Tibial nerve (tissue), 4 donors: ENCODE measurements around the gene EPHA3. TPM values are rescaled to one million over a fixed set of nuclear protein-coding genes. Genes with fewer than 3 reads are reported as not detected.

Experiments
- DNase-seq, 2 donors: peaks; one replicate each; pipeline ENCODE4 v3.0.0-alpha.2; 2019; ENCODE audit warnings: low spot score in 2 of 2
- H3K27ac ChIP-seq, 4 donors: fragments of 200-600 bp; sonication (generic) in 3 of 4; one replicate each; pipeline ENCODE4 v1.5.1; 2017 to 2019; ENCODE audit warnings: mild to moderate bottlenecking in 1 of 4
- H3K27me3 ChIP-seq, 2 donors: fragments of 200-600 bp; sonication (generic) in 1 of 2; one replicate each; pipeline versions ENCODE4 v1.5.1 to v1.6.0; 2017 to 2019
- H3K36me3 ChIP-seq, 3 donors: fragments of 200-600 bp; sonication (generic); one replicate each; pipeline ENCODE4 v1.5.1; 2018 to 2019
- H3K4me1 ChIP-seq, 4 donors: fragments of 200-600 bp; sonication (generic) in 3 of 4; one replicate each; pipeline ENCODE4 v1.5.1; 2017 to 2019
- H3K4me3 ChIP-seq, 4 donors: fragments of 200-600 bp; sonication (generic) in 3 of 4; one replicate each; pipeline ENCODE4 v1.5.1; 2017 to 2019; ENCODE audit warnings: mild to moderate bottlenecking in 1 of 4, moderate library complexity in 1 of 4
- H3K9me3 ChIP-seq, 4 donors: fragments of 200-600 bp; sonication (generic) in 3 of 4; one replicate each; pipeline ENCODE4 v1.5.1; 2017 to 2019
- CTCF ChIP-seq, 5 experiments: fragments of 200-600 bp in 3 of 5; fragments of 450-650 bp in 2 of 5; sonication (generic) in 3 of 5; IDR thresholded peaks; one replicate each; pipeline ENCODE4 v1.5.1; 2016 to 2019; ENCODE audit warnings: antibody characterized with exemption in 5 of 5, mild to moderate bottlenecking in 3 of 5, moderate library complexity in 2 of 5
- EP300 ChIP-seq, 2 donors: sonication (generic); formaldehyde crosslinking; IDR thresholded peaks; one replicate each; pipeline ENCODE4 v1.6.1; 2017; ENCODE audit warnings: antibody characterized with exemption in 2 of 2, mild to moderate bottlenecking in 1 of 2
- POLR2A ChIP-seq, 2 donors: fragments of 450-650 bp; IDR thresholded peaks; one replicate each; pipeline ENCODE4 v1.6.1; 2017; ENCODE audit warnings: antibody characterized with exemption in 2 of 2, mild to moderate bottlenecking in 2 of 2, moderate library complexity in 2 of 2
- WGBS, 2 donors: methylation state at CpG; one replicate each; pipeline ENCODE4 v1.1.5; 2018; 5-methylcytosine and 5-hydroxymethylcytosine counted together
- total RNA-seq, 4 donors: library from RNA; depleted of rRNA; stranded (reverse); fragments of >200 nt; gene quantifications; one replicate each; pipeline ENCODE4 v1.1.0, GENCODE V29; 2016

EPHA3 gene
- total RNA-seq, 4 donors from 2014 or later, result 6.1 to 20.1 (median 7.9) TPM

- Histone ChIP-seq H3K4me3 (no peak overlapping the region), H3K9me3 (no peaks in the 10 kb centered on the region), H3K27ac (no peak overlapping the region), H3K36me3 (no peaks in the 10 kb centered on the region), H3K4me1 (peaks cover 0 to 6% (median 0%) of the 10 kb centered on the region in 4 donors), H3K27me3 (no peaks in the 10 kb centered on the region)
- TF ChIP-seq EP300 (IDR thresholded peaks at IDR 0.05) (no peak), POLR2A (IDR thresholded peaks at IDR 0.05) (no peak), CTCF (IDR thresholded peaks at IDR 0.05) (no peak)
- 68 to 69% methylated on average over 6 of the region's 6 CpGs for WGBS, 2 donors
- no peak for DNase-seq
Observed at GRCh38 chr3:89223188-89223587, 115.8 kb downstream of the EPHA3 start.

GRCh38 chr3:89227218-89227617, 119.8 kb downstream of the EPHA3 start:
- Histone ChIP-seq H3K27ac (no peak overlapping the region), H3K4me3 (no peak overlapping the region), H3K9me3 (no peaks in the 10 kb centered on the region), H3K27me3 (no peaks in the 10 kb centered on the region), H3K4me1 (peaks cover 0 to 7% (median 2%) of the 10 kb centered on the region in 4 donors), H3K36me3 (no peaks in the 10 kb centered on the region)
- WGBS, 2 donors, result 65% methylated on average over 5 of the region's 5 CpGs
- no peak for TF ChIP-seq EP300 (IDR thresholded peaks at IDR 0.05)
- no peak for TF ChIP-seq CTCF (IDR thresholded peaks at IDR 0.05)
- no peak for TF ChIP-seq POLR2A (IDR thresholded peaks at IDR 0.05)
- no peak for DNase-seq

- Histone ChIP-seq H3K9me3 (no peaks in the 10 kb centered on the region), H3K27ac (no peak overlapping the region), H3K36me3 (no peaks in the 10 kb centered on the region), H3K4me1 (peaks cover 0 to 7% (median 2%) of the 10 kb centered on the region in 4 donors), H3K4me3 (no peak overlapping the region), H3K27me3 (no peaks in the 10 kb centered on the region)
- DNase-seq, result no peak
- WGBS, 2 donors, result 18 to 31% methylated on average over 2 of the region's 2 CpGs
- TF ChIP-seq POLR2A (IDR thresholded peaks at IDR 0.05) (no peak), EP300 (IDR thresholded peaks at IDR 0.05) (no peak), CTCF (IDR thresholded peaks at IDR 0.05) (no peak)
Observed at GRCh38 chr3:89227634-89228033, 120.2 kb downstream of the EPHA3 start.

GRCh38 chr3:89232155-89232554, 124.7 kb downstream of the EPHA3 start:
- TF ChIP-seq CTCF (IDR thresholded peaks at IDR 0.05), result no peak
- TF ChIP-seq POLR2A (IDR thresholded peaks at IDR 0.05), result no peak
- Histone ChIP-seq H3K4me1 (peaks cover 0 to 7% (median 2%) of the 10 kb centered on the region in 4 donors), H3K36me3 (no peaks in the 10 kb centered on the region), H3K9me3 (no peaks in the 10 kb centered on the region), H3K27me3 (no peaks in the 10 kb centered on the region), H3K4me3 (no peak overlapping the region), H3K27ac (no peak overlapping the region)
- no peak for DNase-seq
- WGBS, 2 donors, result 97 to 98% methylated on average over 2 of the region's 2 CpGs

- no peaks in the 10 kb centered on the region for H3K9me3 ChIP-seq
- no peak overlapping the region for H3K4me3 ChIP-seq
- TF ChIP-seq CTCF (IDR thresholded peaks at IDR 0.05) (no peak), POLR2A (IDR thresholded peaks at IDR 0.05) (no peak), EP300 (IDR thresholded peaks at IDR 0.05) (no peak)
- no peaks in the 10 kb centered on the region for H3K27me3 ChIP-seq
- H3K36me3 ChIP-seq, result no peaks in the 10 kb centered on the region
- no peak for DNase-seq
- H3K4me1 ChIP-seq, result peaks cover 0 to 4% (median 0%) of the 10 kb centered on the region in 4 donors
- no peak overlapping the region for H3K27ac ChIP-seq
Observed at GRCh38 chr3:89234620-89235019, 127.2 kb downstream of the EPHA3 start.
